Endodermal cell (in vitro differentiated cells): Measurements from ENCODE around the gene RFTN1. TPM values are rescaled to one million over a fixed set of nuclear protein-coding genes. Genes with fewer than 3 reads are reported as not detected.

Experiments
- DNase-seq: peaks from one replicate; pipeline ENCODE4 v3.0.0-alpha.2; 2017
- H3K27ac ChIP-seq: 2 replicates; pipeline ENCODE4 v1.5.1; 2013; ENCODE audit warnings: mild to moderate bottlenecking, low read depth, low read length, moderate library complexity
- H3K27me3 ChIP-seq: 2 replicates; pipeline ENCODE4 v1.6.1; 2013; ENCODE audit warnings: mild to moderate bottlenecking, low read length, moderate library complexity; ENCODE audit not compliant: insufficient read depth, control insufficient read depth, poor library complexity, severe bottlenecking
- H3K36me3 ChIP-seq: 2 replicates; pipeline ENCODE4 v1.7.0; 2013; ENCODE audit warnings: mild to moderate bottlenecking, low read length, moderate library complexity; ENCODE audit not compliant: control insufficient read depth, insufficient read depth
- H3K4me1 ChIP-seq: one replicate; pipeline ENCODE4 v1.7.0; 2013; ENCODE audit warnings: low read length; ENCODE audit not compliant: control insufficient read depth, insufficient read depth
- H3K4me3 ChIP-seq: 2 replicates; pipeline ENCODE4 v1.5.1; 2013; ENCODE audit warnings: mild to moderate bottlenecking, low read length, moderate library complexity
- H3K9ac ChIP-seq: 2 replicates; pipeline ENCODE4 v1.6.1; 2013; ENCODE audit warnings: mild to moderate bottlenecking, low read length, moderate library complexity; ENCODE audit not compliant: poor library complexity, severe bottlenecking; ENCODE audit errors: extremely low read depth
- H3K9me3 ChIP-seq: 2 replicates; pipeline ENCODE4 v1.6.1; 2013; ENCODE audit warnings: mild to moderate bottlenecking, low read length, moderate library complexity; ENCODE audit not compliant: control insufficient read depth
- H3K27ac Mint-ChIP-seq: 2 replicates; pipeline ENCODE4 v1.8.0; 2020; ENCODE audit warnings: mixed read lengths
- H3K27me3 Mint-ChIP-seq: 2 replicates; pipeline ENCODE4 v1.8.0; 2021; ENCODE audit warnings: mild to moderate bottlenecking, mixed read lengths; ENCODE audit not compliant: insufficient read depth
- H3K36me3 Mint-ChIP-seq: 2 replicates; pipeline ENCODE4 v1.8.0; 2020; ENCODE audit warnings: low read depth, mixed read lengths
- H3K4me1 Mint-ChIP-seq: 2 replicates; pipeline ENCODE4 v1.8.0; 2020; ENCODE audit warnings: mixed read lengths
- H3K4me3 Mint-ChIP-seq: 2 replicates; pipeline ENCODE4 v1.8.0; 2020; ENCODE audit warnings: mild to moderate bottlenecking, moderate library complexity, mixed read lengths
- H3K9me3 Mint-ChIP-seq: 2 replicates; pipeline ENCODE4 v1.8.0; 2020; ENCODE audit warnings: mild to moderate bottlenecking, mixed read lengths
- CTCF ChIP-seq: fragments of 200-600 bp; sonication (generic); conservative IDR thresholded peaks from 2 replicates; pipeline ENCODE4 v1.5.0; 2021; ENCODE audit warnings: antibody characterized with exemption, mild to moderate bottlenecking
- WGBS, 2 experiments: methylation state at CpG; one replicate each; pipeline versions ENCODE4 v1.1.5 to v1.1.7; 2013; ENCODE audit warnings: missing lambda C conversion rate in 2 of 2, mixed read lengths in 1 of 2; ENCODE audit not compliant: insufficient coverage in 1 of 2, insufficient read length in 1 of 2; 5-methylcytosine and 5-hydroxymethylcytosine counted together
- total RNA-seq, 2 donors: library from RNA; stranded (reverse); fragmentation: NEBNext Ultra II Directional in 1 of 2; extraction: Animal tissue kit (Norgen Biotek cat#: 25700) in 1 of 2; gene quantifications; 2 replicates in 1 of 2; 3 replicates in 1 of 2; pipeline ENCODE4 v1.2.1, GENCODE V29; 2021

RFTN1 gene
- total RNA-seq, 2 donors from 2014 or later = 0.80 to 1.1 TPM

GRCh38 chr3:16307832-16308531 is 205.5 kb downstream of the RFTN1 start:
- Histone ChIP-seq H3K36me3 (peaks cover 11% of the 10 kb centered on the region), H3K4me3 (no peak overlapping the region), H3K4me1 (no peaks in the 10 kb centered on the region), H3K9ac (no peak overlapping the region), H3K27me3 (no peaks in the 10 kb centered on the region), H3K9me3 (no peaks in the 10 kb centered on the region), H3K27ac (no peak overlapping the region)
- 88 to 93% methylated on average over 5 of the region's 5 CpGs for WGBS, 2 experiments
- H3K27ac Mint-ChIP-seq = no peak overlapping the region
- no peaks in the 10 kb centered on the region for H3K4me1 Mint-ChIP-seq
- peaks cover 20% of the 10 kb centered on the region for H3K36me3 Mint-ChIP-seq
- no peaks in the 10 kb centered on the region for H3K9me3 Mint-ChIP-seq
- TF ChIP-seq CTCF = no peak
- peaks cover 2% of the 10 kb centered on the region for H3K27me3 Mint-ChIP-seq
- DNase-seq = no peak
- no peak overlapping the region for H3K4me3 Mint-ChIP-seq

- H3K27me3 Mint-ChIP-seq = no peaks in the 10 kb centered on the region
- Histone ChIP-seq H3K4me1 (peaks cover 3% of the 10 kb centered on the region), H3K4me3 (no peak overlapping the region), H3K27me3 (no peaks in the 10 kb centered on the region), H3K27ac (no peak overlapping the region), H3K9ac (no peak overlapping the region), H3K36me3 (peaks cover 26% of the 10 kb centered on the region), H3K9me3 (no peaks in the 10 kb centered on the region)
- 88 to 92% methylated on average over 6 to 7 of the region's 7 CpGs for WGBS, 2 experiments
- DNase-seq = no peak
- no peak overlapping the region for H3K27ac Mint-ChIP-seq
- H3K36me3 Mint-ChIP-seq = peaks cover 33% of the 10 kb centered on the region
- no peaks in the 10 kb centered on the region for H3K9me3 Mint-ChIP-seq
- peaks cover 8% of the 10 kb centered on the region for H3K4me1 Mint-ChIP-seq
- no peak overlapping the region for H3K4me3 Mint-ChIP-seq
- no peak for TF ChIP-seq CTCF
Observed at GRCh38 chr3:16305111-16305541, 208.4 kb downstream of the RFTN1 start.

- Histone ChIP-seq H3K27ac (no peak overlapping the region), H3K27me3 (no peaks in the 10 kb centered on the region), H3K9ac (no peak overlapping the region), H3K4me3 (no peak overlapping the region), H3K4me1 (peaks cover 3% of the 10 kb centered on the region), H3K36me3 (peaks cover 26% of the 10 kb centered on the region), H3K9me3 (no peaks in the 10 kb centered on the region)
- H3K4me1 Mint-ChIP-seq = peaks cover 8% of the 10 kb centered on the region
- no peak for TF ChIP-seq CTCF
- H3K9me3 Mint-ChIP-seq = no peaks in the 10 kb centered on the region
- 89 to 90% methylated on average over 1 to 2 of the region's 2 CpGs for WGBS, 2 experiments
- H3K27ac Mint-ChIP-seq = no peak overlapping the region
- no peaks in the 10 kb centered on the region for H3K27me3 Mint-ChIP-seq
- H3K4me3 Mint-ChIP-seq = no peak overlapping the region
- DNase-seq = no peak
- H3K36me3 Mint-ChIP-seq = peaks cover 33% of the 10 kb centered on the region
Observed at GRCh38 chr3:16304061-16305010, 209.2 kb downstream of the RFTN1 start.
